HG03457 (cell line): Measurements from ENCODE around the gene ELP5.

Experiments used
- ATAC-seq: cut with Tn5 transposase; IDR thresholded peaks from one replicate; pipeline ENCODE4 v1.9.1; 2021; ENCODE audit warnings: moderate number of reproducible peaks; ENCODE audit not compliant: unreplicated experiment

Gene ELP5

GRCh38 chr17:7218758-7219157, 33.3 kb upstream of the ELP5 start:
- no peak for ATAC-seq

- ATAC-seq = no peak
These were observed 32.7 kb upstream of the ELP5 start for GRCh38 chr17:7219229-7219811.

- no peak for ATAC-seq
These were observed 32.0 kb upstream of the ELP5 start, which contains the start of the genes ACADVL and DLG4 for GRCh38 chr17:7219812-7220592. Gene ACADVL, plus strand, starts transcription at chr17:7219938. Its CDS starts 47 bp downstream, at chr17:7219985. Gene DLG4, minus strand, starts transcription at chr17:7219836.

GRCh38 chr17:7220593-7221277, 31.3 kb upstream of the ELP5 start:
- no peak for ATAC-seq

GRCh38 chr17:7221278-7222092, 30.5 kb upstream of the ELP5 start:
- ATAC-seq = no peak

- no peak for ATAC-seq
These were observed 29.7 kb upstream of the ELP5 start for GRCh38 chr17:7222093-7222971.

GRCh38 chr17:7222972-7223292, 29.1 kb upstream of the ELP5 start:
- ATAC-seq = no peak

GRCh38 chr17:7223375-7223774, 28.6 kb upstream of the ELP5 start:
- ATAC-seq = no peak

GRCh38 chr17:7224110-7224509, 27.9 kb upstream of the ELP5 start:
- ATAC-seq = no peak

- no peak for ATAC-seq
These were observed 27.3 kb upstream of the ELP5 start for GRCh38 chr17:7224661-7225111.

GRCh38 chr17:7225711-7226331, 26.2 kb upstream of the ELP5 start:
- ATAC-seq = no peak

- ATAC-seq = no peak
These were observed 25.0 kb upstream of the ELP5 start for GRCh38 chr17:7226721-7227710.

GRCh38 chr17:7228920-7229319, 23.1 kb upstream of the ELP5 start:
- ATAC-seq = no peak

GRCh38 chr17:7229504-7229903, 22.5 kb upstream of the ELP5 start:
- ATAC-seq = no peak

- ATAC-seq = no peak
These were observed 19.9 kb upstream of the ELP5 start for GRCh38 chr17:7232114-7232513.

- ATAC-seq = no peak
These were observed 18.3 kb upstream of the ELP5 start for GRCh38 chr17:7233701-7234082.

GRCh38 chr17:7234083-7234951, 17.7 kb upstream of the ELP5 start, which contains the start of gene DVL2:
Gene DVL2, minus strand, starts transcription at chr17:7234517. Its CDS starts 255 bp downstream, at chr17:7234262.
- peak; percentile 34 for ATAC-seq
